KOPT-K1 (cell line): ENCODE measurements around the gene FN1.

Source experiments
- H3K27ac ChIP-seq: fragments of 200-600 bp; sonication (generic); 2 replicates; pipeline ENCODE4 v1.5.1; 2016; ENCODE audit warnings: antibody characterized with exemption, mild to moderate bottlenecking, low read depth, low read length; ENCODE audit not compliant: poor library complexity, severe bottlenecking
- H3K36me3 ChIP-seq: fragments of 200-600 bp; sonication (generic); 2 replicates; pipeline ENCODE4 v1.5.1; 2017; ENCODE audit warnings: antibody characterized with exemption, mild to moderate bottlenecking, low read length, moderate library complexity; ENCODE audit not compliant: insufficient read depth
- H3K9me3 ChIP-seq: fragments of 200-600 bp; sonication (generic); 2 replicates; pipeline ENCODE4 v1.5.1; 2017; ENCODE audit warnings: antibody characterized with exemption, low read length, mild to moderate bottlenecking; ENCODE audit not compliant: insufficient read depth, poor library complexity, severe bottlenecking

Gene FN1

DNA sequence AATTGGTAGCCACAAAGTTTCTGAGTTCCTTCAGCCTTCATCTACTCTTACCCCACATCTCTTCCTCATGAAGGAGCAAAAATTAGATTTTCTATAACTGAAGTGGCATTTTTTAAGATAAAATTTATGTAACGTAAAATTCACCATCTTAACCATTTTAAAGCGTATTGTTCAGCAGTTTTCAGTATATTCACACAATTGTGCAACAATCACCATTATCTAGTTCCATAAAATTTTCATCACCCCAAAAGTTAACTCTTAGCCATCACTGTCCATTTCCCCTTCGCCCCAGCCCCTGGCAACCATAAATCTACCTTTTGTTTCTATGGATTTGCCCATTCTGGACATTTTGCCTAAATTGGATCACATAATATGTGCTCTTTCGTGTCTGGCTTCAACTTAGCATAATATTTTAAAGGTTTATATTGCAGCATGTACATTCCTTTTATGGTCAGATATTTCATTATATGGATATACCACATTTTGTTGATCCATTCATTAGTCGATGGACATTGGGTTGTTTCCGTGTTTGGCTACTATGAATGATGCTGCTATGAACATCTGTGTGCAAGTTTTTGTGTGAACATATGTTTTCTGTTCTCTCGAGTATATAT is 79.4 kb downstream of the FN1 start:
- Histone ChIP-seq H3K27ac (no peak overlapping the region), H3K9me3 (no peaks in the 10 kb centered on the region), H3K36me3 (peaks cover 55% of the 10 kb centered on the region)

DNA sequence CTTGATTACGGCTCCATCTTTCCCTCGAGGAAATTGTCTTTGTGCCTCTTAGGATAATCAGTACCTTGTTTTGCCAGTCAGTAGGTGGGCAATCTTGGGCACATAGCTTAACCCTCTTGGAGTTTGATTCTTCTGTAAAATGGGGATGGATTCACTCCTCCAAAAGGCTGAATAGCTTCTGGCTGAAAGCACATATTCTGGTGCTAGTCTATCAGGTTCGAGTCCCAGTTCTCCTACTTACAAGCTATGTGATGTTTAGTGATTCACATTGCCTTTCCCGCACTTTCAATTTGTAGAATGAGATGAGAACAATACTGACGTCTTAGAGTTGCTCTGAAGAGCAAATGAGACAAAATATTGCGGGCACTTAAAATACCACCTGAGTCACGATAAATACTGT is 80.1 kb downstream of the FN1 start:
- Histone ChIP-seq H3K36me3 (peaks cover 57% of the 10 kb centered on the region), H3K27ac (no peak overlapping the region), H3K9me3 (no peaks in the 10 kb centered on the region)

DNA sequence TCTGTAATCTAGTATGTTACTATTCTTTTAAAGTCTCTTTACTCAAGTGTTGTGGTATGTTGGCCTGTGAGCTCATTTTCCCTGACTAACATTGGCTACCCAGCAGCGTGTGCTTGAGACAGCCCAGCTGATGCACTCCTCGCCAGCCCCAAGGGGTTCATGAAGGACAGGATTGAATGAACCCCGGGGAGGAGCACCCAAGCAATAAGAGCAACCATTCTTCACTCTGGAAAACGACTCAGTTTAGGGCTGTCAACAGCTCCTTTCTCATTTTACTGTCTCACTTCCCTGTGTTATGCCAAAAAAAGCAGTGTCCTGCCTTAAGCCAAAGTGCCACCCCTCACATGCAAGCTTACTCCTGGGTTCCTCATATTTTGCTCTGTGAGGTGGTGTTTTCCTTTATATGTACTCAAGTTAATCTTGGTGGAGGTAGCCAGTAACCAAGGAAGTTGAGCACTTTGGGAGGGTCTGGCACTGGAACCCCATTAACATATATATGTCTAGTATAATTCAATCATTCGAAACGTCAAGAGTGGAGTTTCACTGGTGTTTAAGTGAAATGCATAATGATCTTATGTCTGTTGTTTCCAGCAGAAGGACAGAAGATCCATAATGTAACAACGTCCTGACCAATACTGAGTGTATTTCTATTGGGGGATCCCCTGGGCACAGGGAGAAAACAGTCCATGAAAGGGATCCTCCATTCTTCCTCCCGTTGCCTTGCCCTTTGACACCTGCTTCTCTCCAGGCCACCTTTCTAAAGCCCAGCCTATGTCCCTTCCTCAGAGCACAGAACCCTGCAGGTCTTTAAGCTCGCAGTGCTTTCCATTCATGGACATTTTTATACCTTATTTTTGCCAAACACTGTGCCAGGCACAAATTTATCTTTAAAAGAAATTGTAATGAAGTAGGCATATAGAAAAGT is 80.8 kb downstream of the FN1 start:
- Histone ChIP-seq H3K9me3 (no peaks in the 10 kb centered on the region), H3K36me3 (peaks cover 65% of the 10 kb centered on the region), H3K27ac (no peak overlapping the region)

DNA sequence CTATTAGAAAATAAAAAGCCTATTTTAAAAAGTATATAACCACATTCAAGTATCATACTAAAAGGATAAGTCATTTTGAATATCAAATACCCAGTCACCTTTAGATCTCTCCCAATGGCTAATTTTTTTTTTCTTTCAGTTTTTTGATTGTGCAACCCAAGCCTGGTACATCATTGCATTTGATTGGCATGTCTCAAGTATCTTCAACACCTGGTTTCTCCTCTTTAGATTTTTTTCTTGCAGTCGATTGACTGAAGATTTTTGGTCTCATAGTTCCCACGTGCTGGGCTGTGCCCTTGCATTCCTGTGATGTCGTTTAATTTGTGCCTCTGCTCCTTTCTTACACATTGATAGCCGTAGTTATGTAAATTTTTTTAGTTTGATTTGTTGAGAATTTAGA is 83.3 kb downstream of the FN1 start:
- peaks cover 89% of the 10 kb centered on the region for H3K36me3 ChIP-seq

DNA sequence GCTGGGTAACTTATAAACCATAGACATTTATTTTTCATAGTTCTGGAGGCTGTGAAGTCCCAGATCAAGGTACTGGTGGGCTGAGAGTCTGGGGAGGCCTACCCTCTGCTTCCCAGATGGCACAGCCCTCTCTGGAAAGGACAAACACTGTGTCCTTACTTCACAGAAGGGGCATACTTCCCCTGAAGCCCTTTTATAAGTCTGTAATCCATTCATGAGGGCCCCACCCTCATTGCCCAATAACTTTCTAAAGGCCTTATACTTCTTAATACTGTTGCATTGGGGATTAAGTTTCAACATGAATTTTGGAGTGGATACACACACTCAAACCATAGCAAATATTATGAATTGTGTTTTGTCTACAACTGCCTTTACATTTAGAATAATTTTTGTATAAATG is 88.0 kb downstream of the FN1 start:
- peaks cover 100% of the 10 kb centered on the region for H3K36me3 ChIP-seq
- H3K27ac ChIP-seq, result no peak overlapping the region
- H3K9me3 ChIP-seq, result no peaks in the 10 kb centered on the region

More for the DNA sequence above, 83.3 kb downstream of the FN1 start:
- H3K9me3 ChIP-seq, result no peaks in the 10 kb centered on the region
- no peak overlapping the region for H3K27ac ChIP-seq

DNA sequence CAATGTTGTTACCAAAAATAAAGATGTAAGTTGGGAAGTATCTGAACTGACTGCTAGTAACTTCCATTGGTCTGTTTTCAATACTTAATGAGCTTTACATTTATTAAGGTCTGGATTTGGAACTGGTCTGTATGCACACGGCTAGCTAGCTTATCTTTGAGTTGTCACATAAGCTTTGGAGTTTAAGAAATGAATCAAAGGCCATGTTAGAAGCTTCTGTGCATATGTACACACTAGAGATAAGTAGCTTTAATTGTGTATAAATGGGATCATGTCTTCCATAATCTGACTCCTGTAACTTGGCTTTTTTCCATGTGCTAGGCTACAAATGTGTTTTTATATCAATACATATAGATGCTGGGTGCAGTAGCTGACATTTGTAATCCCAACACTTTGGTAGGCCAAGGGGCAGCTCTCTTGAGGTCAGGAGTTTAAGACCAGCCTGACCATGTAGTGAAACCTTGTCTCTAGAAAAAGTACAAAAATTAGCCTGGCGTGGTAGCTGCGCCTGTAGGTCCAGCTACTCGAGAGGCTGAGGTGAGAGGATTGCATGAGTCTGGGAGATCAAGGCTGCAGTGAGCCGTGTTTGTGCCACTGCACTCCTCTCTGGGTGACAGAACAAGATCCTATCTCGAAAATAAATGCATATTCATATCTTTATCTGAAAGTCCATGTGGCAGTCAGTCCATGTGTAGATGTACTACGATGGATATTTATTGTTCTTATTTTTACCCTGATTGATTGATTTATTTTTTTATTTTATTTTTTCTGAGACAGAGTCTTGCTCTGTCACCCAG is 96.8 kb downstream of the FN1 start:
- peaks cover 98% of the 10 kb centered on the region for H3K36me3 ChIP-seq
- no peaks in the 10 kb centered on the region for H3K9me3 ChIP-seq
- no peak overlapping the region for H3K27ac ChIP-seq

DNA sequence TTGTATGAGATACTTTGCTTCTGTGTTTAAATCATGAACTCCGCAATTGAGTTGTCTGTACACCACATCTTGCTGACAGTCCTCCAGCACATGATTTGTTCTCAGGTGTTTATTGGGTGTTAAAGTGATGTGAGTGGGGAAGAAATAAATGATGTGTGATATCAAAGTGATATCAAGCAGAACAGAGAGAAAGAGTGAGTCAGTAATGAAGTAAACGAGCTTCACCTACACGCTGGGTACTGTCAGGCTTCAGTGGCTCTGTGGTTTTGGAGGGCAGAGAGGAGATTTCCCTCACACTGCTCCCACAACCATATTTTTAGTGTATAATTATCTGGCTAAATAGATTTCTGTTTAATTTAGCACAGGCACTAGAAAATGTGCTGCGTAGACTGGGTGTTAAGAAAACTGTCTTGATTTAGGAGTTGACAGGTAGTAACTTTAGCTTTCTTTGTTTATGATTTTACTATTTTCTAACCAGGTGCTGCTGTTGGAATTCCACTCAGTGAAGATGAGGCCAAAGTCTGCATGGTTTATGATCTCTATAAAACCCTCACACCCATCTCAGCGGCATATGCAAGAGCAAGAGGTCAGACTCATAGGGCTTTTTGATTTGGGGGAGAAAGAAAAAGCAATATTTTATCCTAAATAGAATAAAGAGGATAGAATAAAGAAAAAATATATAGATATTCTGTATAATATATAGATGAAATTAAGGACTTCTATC is 102.8 kb downstream of the FN1 start:
- H3K27ac ChIP-seq, result no peak overlapping the region
- no peaks in the 10 kb centered on the region for H3K9me3 ChIP-seq
- peaks cover 97% of the 10 kb centered on the region for H3K36me3 ChIP-seq

DNA sequence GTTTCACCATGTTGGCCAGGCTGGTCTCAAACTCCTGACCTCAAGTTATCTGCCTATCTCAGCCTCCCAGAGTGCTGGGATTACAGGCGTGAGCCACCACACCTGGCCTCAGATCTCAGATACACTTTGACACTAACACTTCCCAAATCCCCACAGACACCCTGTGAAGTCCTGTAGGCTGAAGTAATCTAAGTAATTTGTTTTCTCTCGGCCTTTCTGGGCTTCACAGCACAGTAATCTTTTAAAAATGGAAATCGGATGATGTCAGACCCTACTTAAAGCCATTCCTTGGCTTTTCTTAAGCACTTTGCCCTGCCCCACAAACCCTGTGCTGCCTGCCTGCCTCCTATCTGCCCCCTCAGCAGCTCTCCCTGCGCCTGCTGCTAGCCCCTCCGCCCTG is 107.8 kb downstream of the FN1 start:
- no peak overlapping the region for H3K27ac ChIP-seq
- no peaks in the 10 kb centered on the region for H3K9me3 ChIP-seq
- peaks cover 99% of the 10 kb centered on the region for H3K36me3 ChIP-seq

DNA sequence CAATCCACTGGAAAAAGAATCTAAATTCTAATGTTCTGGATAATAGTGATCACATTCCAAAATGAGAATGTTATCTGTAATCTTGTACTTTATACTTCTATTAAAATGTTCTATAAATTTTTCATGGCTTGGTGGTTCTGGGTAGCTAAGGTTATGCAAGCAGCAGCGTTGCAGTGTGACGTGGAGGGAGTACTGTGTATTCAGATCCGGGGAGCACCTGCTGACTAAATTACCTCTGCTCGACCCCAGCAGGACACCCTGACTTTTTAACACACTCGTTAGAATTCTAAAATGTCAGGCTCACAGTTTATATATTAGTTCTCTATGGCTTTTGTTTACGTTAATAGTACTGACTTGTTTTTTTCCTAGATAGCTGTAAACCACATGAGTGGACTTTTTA is 111.1 kb downstream of the FN1 start:
- H3K36me3 ChIP-seq, result peaks cover 98% of the 10 kb centered on the region
- H3K27ac ChIP-seq, result no peak overlapping the region
- H3K9me3 ChIP-seq, result no peaks in the 10 kb centered on the region

DNA sequence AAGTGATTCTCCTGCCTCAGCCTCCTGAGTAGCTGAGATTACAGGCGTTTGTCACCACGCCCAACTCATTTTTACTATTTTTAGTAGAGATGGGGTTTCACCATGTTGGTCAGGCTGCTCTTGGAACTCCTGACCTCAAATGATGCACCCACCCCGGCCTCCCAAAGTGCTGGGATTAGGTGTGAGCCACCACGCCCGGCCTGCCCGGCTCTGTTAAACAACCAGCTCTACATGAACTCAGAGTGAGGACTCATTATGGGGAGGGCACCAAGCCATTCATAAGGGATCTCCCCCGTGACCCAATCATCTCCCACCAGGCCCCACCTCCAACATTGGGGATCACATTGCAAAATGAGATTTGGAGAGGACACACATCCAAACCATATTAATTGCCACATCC is 115.2 kb downstream of the FN1 start:
- Histone ChIP-seq H3K9me3 (no peaks in the 10 kb centered on the region), H3K36me3 (peaks cover 98% of the 10 kb centered on the region), H3K27ac (no peak overlapping the region)

DNA sequence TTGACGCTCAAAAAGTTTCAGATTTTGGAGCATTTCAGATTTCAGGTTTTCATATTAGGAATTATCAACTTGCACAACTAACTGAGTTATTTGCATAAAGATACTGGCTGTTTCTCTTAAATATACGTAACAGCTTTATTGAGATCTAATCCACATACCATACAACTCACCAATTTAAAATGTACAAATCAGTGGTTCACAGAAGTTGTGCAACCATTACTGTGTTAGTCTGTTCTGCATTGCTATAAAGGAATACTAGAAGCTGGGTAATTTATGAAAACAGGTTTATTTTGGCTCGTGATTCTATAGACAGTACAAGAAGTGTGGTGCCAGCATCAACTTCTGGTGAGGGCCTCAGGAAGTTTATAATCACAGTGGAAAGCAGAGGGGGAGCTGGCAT is 115.8 kb downstream of the FN1 start:
- no peak overlapping the region for H3K27ac ChIP-seq
- no peaks in the 10 kb centered on the region for H3K9me3 ChIP-seq
- peaks cover 99% of the 10 kb centered on the region for H3K36me3 ChIP-seq

DNA sequence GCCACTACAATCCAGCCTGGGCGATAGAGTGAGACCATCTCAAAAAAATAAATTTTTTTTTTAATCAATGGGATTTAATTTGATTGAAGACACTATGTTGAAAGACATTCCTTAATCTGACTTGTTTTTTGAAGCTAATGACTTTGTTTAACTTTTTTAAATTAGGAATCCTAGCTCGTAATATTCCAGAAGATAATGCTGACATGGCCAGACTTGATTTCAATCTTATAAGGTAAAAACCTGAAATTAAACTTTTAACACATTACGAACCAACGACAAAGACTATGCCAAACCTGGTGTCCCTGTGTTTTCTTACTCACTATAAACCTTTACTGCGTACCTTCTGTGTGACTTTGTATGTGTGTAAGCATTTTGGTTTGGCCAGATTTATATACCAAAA is 116.4 kb downstream of the FN1 start:
- peaks cover 99% of the 10 kb centered on the region for H3K36me3 ChIP-seq
- no peaks in the 10 kb centered on the region for H3K9me3 ChIP-seq
- no peak overlapping the region for H3K27ac ChIP-seq

DNA sequence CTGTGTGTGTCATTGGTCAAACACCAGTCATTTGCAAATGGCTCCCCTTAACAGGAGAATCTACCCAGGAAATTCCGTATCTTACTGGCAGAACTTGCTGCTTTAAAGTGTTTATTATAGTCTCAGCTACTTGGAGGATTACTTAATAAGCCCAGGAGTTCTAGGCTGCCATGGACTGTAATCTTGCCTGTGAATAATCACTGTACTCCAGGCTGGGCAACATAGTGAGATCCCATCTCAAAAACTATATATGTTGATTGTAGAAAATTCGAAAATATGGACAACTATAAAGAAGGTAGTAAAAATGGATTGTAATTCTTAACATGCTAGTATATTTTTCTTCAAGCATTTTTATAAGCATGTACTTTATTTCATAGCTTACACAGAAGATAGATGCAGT is 119.5 kb downstream of the FN1 start:
- no peak overlapping the region for H3K27ac ChIP-seq
- H3K36me3 ChIP-seq, result peaks cover 83% of the 10 kb centered on the region

DNA sequence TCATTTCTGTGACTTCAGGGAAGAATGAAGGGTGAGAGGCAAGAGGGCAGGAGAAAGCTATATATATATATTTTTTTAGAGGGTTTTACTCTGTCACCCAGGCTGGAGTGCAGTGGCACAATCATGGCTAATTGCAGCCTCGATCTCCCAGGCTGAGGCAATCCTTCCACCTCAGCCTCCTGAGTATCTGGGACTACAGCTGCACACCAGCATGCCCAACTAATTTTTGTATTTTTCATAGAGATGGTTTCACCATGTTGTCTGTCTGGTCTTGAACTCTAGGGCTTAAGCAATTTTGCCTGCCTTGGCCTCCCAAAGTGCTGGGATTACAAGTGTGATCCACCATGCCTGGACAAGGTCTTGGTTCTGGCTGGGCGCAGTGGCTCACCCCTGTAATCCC is 120.6 kb downstream of the FN1 start:
- Histone ChIP-seq H3K36me3 (peaks cover 72% of the 10 kb centered on the region), H3K9me3 (no peaks in the 10 kb centered on the region), H3K27ac (no peak overlapping the region)

More for the DNA sequence above, 119.5 kb downstream of the FN1 start:
- no peaks in the 10 kb centered on the region for H3K9me3 ChIP-seq

DNA sequence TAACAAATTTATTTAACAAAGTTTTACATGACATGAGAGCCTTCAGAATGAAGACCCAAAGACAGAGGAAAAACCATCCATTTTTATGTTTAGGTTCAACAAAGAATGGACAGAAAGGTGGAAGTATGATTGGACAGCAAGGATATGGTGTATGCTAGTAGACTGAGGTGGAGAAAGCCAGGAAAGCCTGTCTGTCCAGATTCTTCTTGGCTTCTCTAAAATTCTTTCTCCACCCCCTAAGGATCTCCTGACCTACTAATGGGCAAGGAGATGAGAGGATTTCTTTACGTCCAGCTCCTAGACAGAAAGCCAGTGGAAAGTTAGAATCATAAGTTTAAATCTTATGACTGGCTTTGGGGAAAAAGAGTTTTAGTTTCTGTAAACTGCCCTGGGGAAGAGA is 121.0 kb downstream of the FN1 start:
- H3K27ac ChIP-seq, result no peak overlapping the region
- H3K36me3 ChIP-seq, result peaks cover 68% of the 10 kb centered on the region
- no peaks in the 10 kb centered on the region for H3K9me3 ChIP-seq
